ENCODE results near the gene TEX14.

Gene TEX14

DNA sequence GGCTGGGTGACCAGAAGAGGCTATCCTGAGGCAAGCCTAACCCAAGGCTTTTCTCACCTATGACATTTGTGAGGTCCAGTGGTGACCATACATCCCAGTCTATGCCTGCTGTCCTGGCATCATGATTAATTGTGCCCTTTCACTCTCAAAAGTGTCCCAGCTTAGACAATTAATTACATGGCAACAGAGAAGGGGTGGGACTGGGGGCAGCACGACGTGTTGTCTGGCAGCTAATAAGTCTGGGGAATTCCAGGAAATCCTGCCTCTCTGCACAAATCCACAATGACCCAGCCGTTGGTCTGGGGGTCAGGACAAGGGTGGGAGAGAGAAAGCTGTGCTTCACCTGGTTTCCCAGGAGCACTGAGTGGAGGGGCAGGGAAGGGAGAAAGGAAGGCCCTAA is 163.4 kb downstream of the TEX14 start:
- DNase-seq (ENCODE audit: low read depth in 1 of 2, low spot score in 1 of 2), result no peak
- Histone ChIP-seq H3K27ac (replicated peaks) (no peak overlapping the region), H3K4me3 (replicated peaks; ENCODE audit: insufficient read depth, low read length) (no peak overlapping the region), H3K27me3 (ENCODE audit: insufficient read depth, poor library complexity, severe bottlenecking) (peaks cover 21% of the 10 kb centered on the region)
- TF ChIP-seq, protein P1, sequence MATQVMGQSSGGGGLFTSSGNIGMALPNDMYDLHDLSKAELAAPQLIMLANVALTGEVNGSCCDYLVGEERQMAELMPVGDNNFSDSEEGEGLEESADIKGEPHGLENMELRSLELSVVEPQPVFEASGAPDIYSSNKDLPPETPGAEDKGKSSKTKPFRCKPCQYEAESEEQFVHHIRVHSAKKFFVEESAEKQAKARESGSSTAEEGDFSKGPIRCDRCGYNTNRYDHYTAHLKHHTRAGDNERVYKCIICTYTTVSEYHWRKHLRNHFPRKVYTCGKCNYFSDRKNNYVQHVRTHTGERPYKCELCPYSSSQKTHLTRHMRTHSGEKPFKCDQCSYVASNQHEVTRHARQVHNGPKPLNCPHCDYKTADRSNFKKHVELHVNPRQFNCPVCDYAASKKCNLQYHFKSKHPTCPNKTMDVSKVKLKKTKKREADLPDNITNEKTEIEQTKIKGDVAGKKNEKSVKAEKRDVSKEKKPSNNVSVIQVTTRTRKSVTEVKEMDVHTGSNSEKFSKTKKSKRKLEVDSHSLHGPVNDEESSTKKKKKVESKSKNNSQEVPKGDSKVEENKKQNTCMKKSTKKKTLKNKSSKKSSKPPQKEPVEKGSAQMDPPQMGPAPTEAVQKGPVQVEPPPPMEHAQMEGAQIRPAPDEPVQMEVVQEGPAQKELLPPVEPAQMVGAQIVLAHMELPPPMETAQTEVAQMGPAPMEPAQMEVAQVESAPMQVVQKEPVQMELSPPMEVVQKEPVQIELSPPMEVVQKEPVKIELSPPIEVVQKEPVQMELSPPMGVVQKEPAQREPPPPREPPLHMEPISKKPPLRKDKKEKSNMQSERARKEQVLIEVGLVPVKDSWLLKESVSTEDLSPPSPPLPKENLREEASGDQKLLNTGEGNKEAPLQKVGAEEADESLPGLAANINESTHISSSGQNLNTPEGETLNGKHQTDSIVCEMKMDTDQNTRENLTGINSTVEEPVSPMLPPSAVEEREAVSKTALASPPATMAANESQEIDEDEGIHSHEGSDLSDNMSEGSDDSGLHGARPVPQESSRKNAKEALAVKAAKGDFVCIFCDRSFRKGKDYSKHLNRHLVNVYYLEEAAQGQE (IDR thresholded peaks at IDR 0.05; ENCODE audit: insufficient replicate concordance, low read depth), result no peak
- TF ChIP-seq, protein P2, sequence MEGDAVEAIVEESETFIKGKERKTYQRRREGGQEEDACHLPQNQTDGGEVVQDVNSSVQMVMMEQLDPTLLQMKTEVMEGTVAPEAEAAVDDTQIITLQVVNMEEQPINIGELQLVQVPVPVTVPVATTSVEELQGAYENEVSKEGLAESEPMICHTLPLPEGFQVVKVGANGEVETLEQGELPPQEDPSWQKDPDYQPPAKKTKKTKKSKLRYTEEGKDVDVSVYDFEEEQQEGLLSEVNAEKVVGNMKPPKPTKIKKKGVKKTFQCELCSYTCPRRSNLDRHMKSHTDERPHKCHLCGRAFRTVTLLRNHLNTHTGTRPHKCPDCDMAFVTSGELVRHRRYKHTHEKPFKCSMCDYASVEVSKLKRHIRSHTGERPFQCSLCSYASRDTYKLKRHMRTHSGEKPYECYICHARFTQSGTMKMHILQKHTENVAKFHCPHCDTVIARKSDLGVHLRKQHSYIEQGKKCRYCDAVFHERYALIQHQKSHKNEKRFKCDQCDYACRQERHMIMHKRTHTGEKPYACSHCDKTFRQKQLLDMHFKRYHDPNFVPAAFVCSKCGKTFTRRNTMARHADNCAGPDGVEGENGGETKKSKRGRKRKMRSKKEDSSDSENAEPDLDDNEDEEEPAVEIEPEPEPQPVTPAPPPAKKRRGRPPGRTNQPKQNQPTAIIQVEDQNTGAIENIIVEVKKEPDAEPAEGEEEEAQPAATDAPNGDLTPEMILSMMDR (IDR thresholded peaks at IDR 0.05; ENCODE audit: insufficient read depth, low read length), result no peak
- TF ChIP-seq POLR2AphosphoS5 (IDR thresholded peaks at IDR 0.05; ENCODE audit: low read depth) (no peak), SPI1 (IDR thresholded peaks at IDR 0.05; ENCODE audit: borderline replicate concordance, low read depth) (no peak), GABPA (IDR thresholded peaks at IDR 0.05; ENCODE audit: low read depth) (no peak)

DNA sequence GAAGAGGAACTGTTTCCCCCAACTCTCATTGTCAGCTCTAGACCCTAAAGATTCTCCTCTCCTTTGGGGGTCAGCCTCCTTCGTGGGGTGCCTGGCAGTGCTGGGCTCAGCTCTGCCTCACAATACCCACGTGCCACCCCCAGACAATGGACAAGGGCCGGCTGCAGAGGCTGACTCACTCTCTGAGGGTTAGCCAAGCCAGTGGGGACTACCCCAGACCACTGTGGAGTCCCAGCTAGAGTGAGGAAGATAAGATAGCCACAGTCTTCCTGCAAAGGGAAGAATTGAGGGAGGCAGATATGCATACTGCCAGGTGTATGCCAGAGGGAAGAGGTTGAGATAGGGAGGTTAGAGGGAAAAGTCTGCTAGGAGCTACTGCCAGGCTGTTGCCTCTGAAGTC is 163.9 kb downstream of the TEX14 start:
- DNase-seq (ENCODE audit: low read depth in 1 of 2, low spot score in 1 of 2), result no peak
- Histone ChIP-seq H3K27ac (replicated peaks) (no peak overlapping the region), H3K4me3 (replicated peaks; ENCODE audit: insufficient read depth, low read length) (no peak overlapping the region), H3K27me3 (ENCODE audit: insufficient read depth, poor library complexity, severe bottlenecking) (peaks cover 19% of the 10 kb centered on the region)
- TF ChIP-seq, protein P1 (IDR thresholded peaks at IDR 0.05; ENCODE audit: insufficient replicate concordance, low read depth), result no peak
- TF ChIP-seq POLR2AphosphoS5 (IDR thresholded peaks at IDR 0.05; ENCODE audit: low read depth) (no peak), GABPA (IDR thresholded peaks at IDR 0.05; ENCODE audit: low read depth) (no peak), SPI1 (IDR thresholded peaks at IDR 0.05; ENCODE audit: borderline replicate concordance, low read depth) (no peak)
- TF ChIP-seq, protein P2 (IDR thresholded peaks at IDR 0.05; ENCODE audit: insufficient read depth, low read length), result no peak

DNA sequence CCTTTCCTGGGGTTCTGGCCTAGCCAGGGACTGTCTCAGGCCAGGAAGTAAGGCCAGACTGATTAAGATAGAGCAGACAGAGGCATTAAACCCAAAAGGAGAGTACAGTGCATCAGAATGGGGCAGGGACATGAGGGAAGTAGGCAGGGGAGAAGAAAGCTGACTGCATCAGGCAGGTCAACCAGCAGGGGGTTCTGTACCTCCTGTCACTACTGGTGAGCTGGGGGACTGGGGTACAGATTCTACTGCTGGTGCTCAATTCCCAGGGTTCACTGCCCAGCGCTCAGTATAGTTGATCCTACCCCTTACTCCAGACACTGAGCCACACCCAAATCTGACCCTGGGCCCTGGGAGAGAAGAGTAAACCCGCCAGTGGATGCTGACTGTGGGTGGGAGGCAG is 164.5 kb downstream of the TEX14 start:
- no peak for DNase-seq (ENCODE audit: low read depth in 1 of 2, low spot score in 1 of 2)
- Histone ChIP-seq H3K27ac (replicated peaks) (no peak overlapping the region), H3K27me3 (ENCODE audit: insufficient read depth, poor library complexity, severe bottlenecking) (peaks cover 16% of the 10 kb centered on the region), H3K4me3 (replicated peaks; ENCODE audit: insufficient read depth, low read length) (no peak overlapping the region)
- TF ChIP-seq, protein P2 (IDR thresholded peaks at IDR 0.05; ENCODE audit: insufficient read depth, low read length), result peak; percentile 13
- no peak for TF ChIP-seq POLR2AphosphoS5 (IDR thresholded peaks at IDR 0.05; ENCODE audit: low read depth)

DNA sequence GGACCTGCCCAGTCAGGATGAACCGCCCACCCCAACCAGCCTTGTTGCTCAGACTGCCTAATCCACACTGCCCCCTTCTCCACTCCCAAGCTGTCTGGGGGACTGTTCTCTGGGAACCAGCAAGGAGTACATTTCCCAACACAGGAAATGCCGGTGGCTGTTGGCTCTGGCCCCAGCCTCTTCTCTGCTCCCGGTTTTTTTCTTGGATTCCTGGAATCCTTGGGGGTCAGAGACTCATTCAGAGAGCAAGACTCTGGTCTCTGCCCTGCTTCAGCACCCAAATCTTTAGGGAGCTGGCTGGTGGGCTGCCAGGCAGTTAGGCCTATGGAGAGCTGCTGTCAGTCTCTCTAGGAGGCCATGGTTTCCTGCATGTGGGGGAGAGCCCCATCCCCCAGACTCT is 166.6 kb downstream of the TEX14 start:
- no peak for DNase-seq (ENCODE audit: low read depth in 1 of 2, low spot score in 1 of 2)
- H3K27me3 ChIP-seq (ENCODE audit: insufficient read depth, poor library complexity, severe bottlenecking), result peaks cover under 1% of the 10 kb centered on the region
- TF ChIP-seq GABPA (IDR thresholded peaks at IDR 0.05; ENCODE audit: low read depth), result no peak
- TF ChIP-seq, protein P1 (IDR thresholded peaks at IDR 0.05; ENCODE audit: insufficient replicate concordance, low read depth), result no peak
- TF ChIP-seq SPI1 (IDR thresholded peaks at IDR 0.05; ENCODE audit: borderline replicate concordance, low read depth), result no peak
- TF ChIP-seq, protein P2 (IDR thresholded peaks at IDR 0.05; ENCODE audit: insufficient read depth, low read length), result no peak
- TF ChIP-seq POLR2AphosphoS5 (IDR thresholded peaks at IDR 0.05; ENCODE audit: low read depth), result no peak
- H3K27ac ChIP-seq (replicated peaks), result no peak overlapping the region
- H3K4me3 ChIP-seq (replicated peaks; ENCODE audit: insufficient read depth, low read length), result no peak overlapping the region
